Gastrocnemius medialis (tissue), 4 donors: ENCODE data around the gene ARHGAP10.
A peak's percentile ranks its signal among the peaks of the same experiment; 100 is the strongest.

Experiments
- CTCF ChIP-seq, 5 experiments: fragments of 450-650 bp in 3 of 5; fragments of 200-600 bp in 2 of 5; sonication (generic) in 2 of 5; IDR thresholded peaks in 4 of 5; conservative IDR thresholded peaks in 1 of 5; 1 replicate in 4 of 5; 2 replicates in 1 of 5; pipeline ENCODE4 v1.5.1; 2016 to 2019; ENCODE audit warnings: antibody characterized with exemption in 5 of 5, mild to moderate bottlenecking in 3 of 5, moderate library complexity in 3 of 5
- POLR2A ChIP-seq, 2 donors: fragments of 450-650 bp; IDR thresholded peaks; one replicate each; pipeline ENCODE4 v1.6.1; 2017; ENCODE audit warnings: antibody characterized with exemption in 2 of 2, mild to moderate bottlenecking in 2 of 2, moderate library complexity in 2 of 2

GRCh38 chr4:148067301-148067916 is 335.5 kb downstream of the ARHGAP10 start:
- TF ChIP-seq POLR2A (IDR thresholded peaks at IDR 0.05) (no peak), CTCF (IDR thresholded peaks at IDR 0.05 in 4 of 5, conservative IDR thresholded peaks at IDR 0.05 in 1 of 5) (peak in 2 of 5 experiments; percentile 22 to 25)
